Urinary bladder (tissue), 4 donors: Measurements from ENCODE around the gene NTMT2. TPM values are rescaled to one million over a fixed set of nuclear protein-coding genes. Genes with fewer than 3 reads are reported as not detected.

ENCODE experiments used
- DNase-seq: peaks from one replicate; pipeline ENCODE4 v3.0.0-alpha.2; 2015; ENCODE audit errors: extremely low spot score
- H3K27ac ChIP-seq: one replicate; pipeline ENCODE4 v1.5.1; 2013; ENCODE audit warnings: low read depth, mild to moderate bottlenecking, moderate library complexity
- H3K36me3 ChIP-seq: one replicate; pipeline ENCODE4 v1.6.1; 2013; ENCODE audit warnings: mild to moderate bottlenecking, moderate library complexity; ENCODE audit not compliant: insufficient read depth
- H3K4me1 ChIP-seq: one replicate; pipeline ENCODE4 v1.6.1; 2013; ENCODE audit warnings: mild to moderate bottlenecking, moderate library complexity; ENCODE audit not compliant: insufficient read depth
- H3K4me3 ChIP-seq: one replicate; pipeline ENCODE4 v1.5.1; 2013; ENCODE audit warnings: low read depth, low read length
- WGBS: extraction: QIAGEN DNeasy Blood & Tissue Kit; methylation state at CpG from one replicate; pipeline ENCODE4 v1.1.7; 2013; 5-methylcytosine and 5-hydroxymethylcytosine counted together
- polyA plus RNA-seq: library from polyadenylated mRNA; stranded (reverse); fragments of 200-250 nt; gene quantifications from one replicate; pipeline ENCODE4 v1.2.3, GENCODE V29; 2013
- total RNA-seq: library from RNA; depleted of rRNA; stranded (reverse); fragments of >200 nt; gene quantifications from one replicate; pipeline ENCODE4 v1.2.3, GENCODE V29; 2014
- donor health status: healthy with polysubstance abuse.
- donor health status: healthy.

The NTMT2 gene
- total and polyA plus RNA-seq, 2 donors: 0.48 TPM; not detected in 1

DNA sequence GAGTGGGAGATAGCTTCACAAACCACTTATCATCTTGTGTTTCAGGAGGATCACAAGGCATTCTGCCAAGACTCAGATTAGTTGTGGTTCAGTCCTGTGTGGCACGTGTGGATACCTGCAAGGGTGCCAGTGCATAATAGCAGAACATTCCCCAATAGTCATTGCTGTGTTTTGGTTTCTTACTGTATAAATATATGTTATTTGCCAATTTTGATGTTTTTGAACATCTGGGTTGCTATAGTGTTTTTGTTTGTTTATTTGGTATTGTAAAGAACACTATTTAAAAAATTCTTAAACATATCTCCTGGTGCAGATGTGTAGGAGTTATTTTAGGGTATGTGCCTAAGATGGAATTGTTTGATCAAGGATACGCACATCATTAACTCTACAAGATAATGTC is 5.4 kb upstream of the NTMT2 start:
- WGBS: 72% methylated on average over 2 of the region's 2 CpGs

DNA sequence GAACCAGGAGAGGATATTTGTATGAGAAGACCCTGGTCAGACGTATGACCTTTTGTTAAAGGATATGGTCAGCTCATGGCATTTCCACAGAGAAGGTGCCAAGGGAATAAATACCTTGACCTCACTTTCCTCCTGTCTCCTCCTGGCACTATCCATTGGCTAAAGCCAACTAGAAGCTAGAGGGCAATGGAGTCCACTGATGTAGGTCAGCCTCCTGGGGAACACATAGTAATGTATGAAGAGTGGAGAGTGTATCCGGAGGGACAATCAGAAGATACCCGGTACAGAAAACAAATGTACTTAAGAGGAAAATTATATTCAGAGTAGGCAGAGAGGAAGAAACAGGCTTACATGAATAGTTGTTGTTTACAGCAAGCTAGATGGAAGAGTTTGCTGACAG is 698 bp upstream of the NTMT2 start:
- 88% methylated on average over 3 of the region's 3 CpGs for WGBS
- Histone ChIP-seq H3K4me1 (no peaks in the 10 kb centered on the region), H3K36me3 (no peaks in the 10 kb centered on the region), H3K27ac (no peak overlapping the region), H3K4me3 (no peak overlapping the region)
- no peak for DNase-seq

More for the DNA sequence above, 5.4 kb upstream of the NTMT2 start:
- Histone ChIP-seq H3K27ac (no peak overlapping the region), H3K4me1 (no peaks in the 10 kb centered on the region), H3K36me3 (no peaks in the 10 kb centered on the region), H3K4me3 (no peak overlapping the region)
- DNase-seq: no peak

DNA sequence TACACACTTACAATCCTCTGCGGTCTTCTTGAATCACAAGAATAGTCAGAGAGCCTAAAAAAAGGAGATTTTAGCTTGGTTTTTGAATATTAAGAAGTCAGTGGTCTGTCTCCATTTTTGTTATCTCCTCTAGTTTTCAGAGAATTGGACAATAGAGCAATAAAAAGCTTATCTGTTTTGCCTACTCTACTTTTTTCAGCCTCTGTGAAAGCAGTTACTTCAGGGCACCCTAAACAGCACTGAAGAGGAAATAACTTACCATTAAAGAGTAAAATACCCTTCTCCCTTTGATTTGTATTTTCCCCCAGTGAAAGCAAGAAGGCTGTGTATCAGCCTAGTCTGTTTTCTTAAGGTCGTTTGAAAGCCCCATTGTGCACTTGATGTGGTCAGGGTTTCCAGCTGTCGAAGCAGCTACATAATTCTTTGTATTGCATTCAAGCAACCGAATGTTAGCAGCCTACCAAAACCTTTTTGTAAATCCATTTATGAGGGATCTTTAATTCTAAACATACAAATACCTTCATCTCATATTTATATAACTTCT is 1.0 kb downstream of the NTMT2 start:
- Histone ChIP-seq H3K27ac (no peak overlapping the region), H3K4me3 (no peak overlapping the region), H3K36me3 (no peaks in the 10 kb centered on the region), H3K4me1 (no peaks in the 10 kb centered on the region)
- no peak for DNase-seq
- 44% methylated on average over 4 of the region's 4 CpGs for WGBS

DNA sequence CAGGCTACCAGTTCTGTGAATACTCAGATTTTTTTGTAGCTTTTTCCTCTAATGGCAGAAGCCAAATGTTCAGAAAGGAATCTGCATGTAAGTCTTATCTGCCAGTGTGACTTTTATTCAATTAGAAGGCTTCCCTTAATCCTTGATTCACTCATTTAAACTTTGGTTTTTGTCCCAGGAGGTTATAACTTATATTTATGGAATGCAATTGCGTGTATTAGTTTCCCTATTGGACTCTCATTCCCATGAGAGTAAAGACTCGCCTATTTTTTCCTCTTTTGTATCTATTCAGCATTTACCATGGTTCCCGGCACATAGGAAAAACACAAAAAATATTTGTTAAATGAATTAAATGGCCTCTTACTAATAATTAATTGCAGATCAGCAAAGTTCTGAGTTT is 3.5 kb downstream of the NTMT2 start:
- Histone ChIP-seq H3K27ac (no peak overlapping the region), H3K36me3 (no peaks in the 10 kb centered on the region), H3K4me3 (no peak overlapping the region), H3K4me1 (no peaks in the 10 kb centered on the region)
- 60% methylated on average over 3 of the region's 3 CpGs for WGBS
- DNase-seq: no peak

DNA sequence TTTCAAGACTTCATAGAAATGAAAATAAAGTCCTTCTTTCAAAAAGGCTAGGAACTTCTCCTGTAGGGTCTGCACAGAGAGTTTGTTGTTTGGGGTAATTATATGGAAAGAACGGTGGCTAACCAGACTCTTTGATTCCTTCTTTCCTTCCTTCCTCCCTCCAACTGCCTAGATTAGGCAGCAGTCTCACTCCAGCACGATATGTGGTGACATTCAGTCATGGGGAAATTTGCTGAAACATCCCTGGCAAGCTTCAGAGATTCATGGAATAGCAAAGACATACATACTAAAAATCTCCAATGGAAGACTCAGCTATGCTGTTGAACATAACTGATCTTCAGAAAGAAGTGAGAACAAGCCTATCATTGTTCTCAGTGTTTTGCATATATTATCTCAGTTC is 4.3 kb downstream of the NTMT2 start:
- no peak for DNase-seq
- WGBS: 40% methylated on average over 2 of the region's 2 CpGs
- Histone ChIP-seq H3K4me1 (no peaks in the 10 kb centered on the region), H3K36me3 (no peaks in the 10 kb centered on the region), H3K27ac (no peak overlapping the region), H3K4me3 (no peak overlapping the region)

DNA sequence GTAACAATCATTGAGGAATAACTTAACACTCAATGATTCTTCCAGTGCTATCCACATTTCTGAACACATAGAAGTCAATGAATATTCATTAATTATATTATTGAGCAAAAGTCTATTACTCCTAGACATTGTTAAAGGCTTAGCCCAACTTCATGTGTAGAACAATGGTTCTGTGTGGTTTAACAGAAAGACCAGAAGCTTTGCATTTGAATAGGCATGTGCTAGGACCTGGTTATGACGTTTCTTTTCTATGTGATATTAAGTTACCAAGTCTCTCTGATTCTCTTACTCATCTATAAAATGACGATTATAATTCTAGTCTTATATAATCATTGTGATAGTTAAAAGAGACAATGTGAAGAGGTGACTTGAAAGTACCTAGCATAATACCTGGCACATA is 5.2 kb downstream of the NTMT2 start:
- no peaks in the 10 kb centered on the region for H3K4me1 ChIP-seq
- 75% methylated on average over 2 of the region's 2 CpGs for WGBS
- no peak overlapping the region for H3K4me3 ChIP-seq
- no peak overlapping the region for H3K27ac ChIP-seq
- no peaks in the 10 kb centered on the region for H3K36me3 ChIP-seq
- no peak for DNase-seq

DNA sequence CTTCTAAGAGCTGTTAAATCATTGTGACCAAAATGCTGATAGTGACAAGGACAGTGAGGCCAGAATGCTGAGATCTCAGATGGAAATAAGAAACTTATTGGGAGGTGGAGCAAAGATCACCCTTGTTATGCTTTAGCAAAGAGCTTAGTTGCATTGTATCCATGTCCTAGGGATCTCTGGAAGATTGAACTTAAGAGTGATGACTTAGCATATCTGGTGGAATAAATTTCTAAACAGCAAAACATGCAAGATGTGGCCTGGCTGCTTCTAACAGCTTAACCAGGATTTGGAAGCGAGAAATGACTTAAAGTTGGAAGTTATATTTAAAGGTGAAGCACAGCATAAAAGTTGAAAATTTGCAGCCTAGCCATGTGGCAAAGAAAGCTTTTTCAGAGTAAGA is 7.7 kb downstream of the NTMT2 start:
- Histone ChIP-seq H3K4me1 (no peaks in the 10 kb centered on the region), H3K27ac (no peak overlapping the region), H3K36me3 (no peaks in the 10 kb centered on the region), H3K4me3 (no peak overlapping the region)
- DNase-seq: no peak
- 89% methylated on average over 1 of the region's 1 CpG for WGBS

DNA sequence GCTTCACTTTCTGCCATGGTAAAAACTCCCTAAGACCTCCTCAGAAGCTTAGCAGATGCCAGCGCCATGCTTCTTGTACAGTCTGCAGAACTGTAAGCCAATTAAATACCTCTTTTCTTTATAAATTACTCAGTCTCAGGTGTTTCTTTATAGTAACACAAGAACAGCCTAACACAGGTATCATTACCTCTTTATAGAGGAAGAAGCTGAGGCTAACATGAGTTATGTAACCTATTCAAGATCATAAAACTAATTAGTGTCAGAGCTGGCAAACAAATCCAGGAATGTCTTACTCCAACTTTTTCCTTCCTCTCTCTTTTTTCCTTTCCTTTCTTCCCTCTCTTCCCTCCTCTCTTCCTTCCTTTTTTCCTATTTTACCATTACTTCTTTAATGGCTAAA is 9.3 kb downstream of the NTMT2 start:
- H3K27ac ChIP-seq: no peak overlapping the region
- H3K4me1 ChIP-seq: no peaks in the 10 kb centered on the region
- DNase-seq: no peak
- 92% methylated on average over 1 of the region's 1 CpG for WGBS
- no peak overlapping the region for H3K4me3 ChIP-seq
- H3K36me3 ChIP-seq: no peaks in the 10 kb centered on the region

DNA sequence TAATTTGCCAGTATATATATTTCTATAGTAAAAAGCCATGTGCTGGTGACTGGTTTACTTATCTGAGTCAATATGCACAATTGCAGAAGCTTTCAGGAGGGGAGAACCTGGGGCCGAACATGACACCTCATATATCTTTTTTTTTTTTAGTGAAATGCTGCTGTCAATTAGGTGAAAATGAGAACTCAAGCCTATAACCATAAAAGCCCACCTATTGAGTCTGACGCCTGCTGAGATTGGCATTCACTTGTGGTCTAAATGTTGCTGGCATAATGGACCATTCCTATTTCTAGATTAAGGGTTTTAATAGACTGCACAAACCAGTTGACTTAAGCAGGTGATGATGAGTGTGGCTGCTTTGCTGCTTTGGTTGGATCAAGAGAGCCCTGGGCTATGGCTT is 10.8 kb downstream of the NTMT2 start:
- no peaks in the 10 kb centered on the region for H3K36me3 ChIP-seq
- no peaks in the 10 kb centered on the region for H3K4me1 ChIP-seq
- H3K27ac ChIP-seq: no peak overlapping the region
- DNase-seq: no peak
- H3K4me3 ChIP-seq: no peak overlapping the region
- 71% methylated on average over 2 of the region's 2 CpGs for WGBS

DNA sequence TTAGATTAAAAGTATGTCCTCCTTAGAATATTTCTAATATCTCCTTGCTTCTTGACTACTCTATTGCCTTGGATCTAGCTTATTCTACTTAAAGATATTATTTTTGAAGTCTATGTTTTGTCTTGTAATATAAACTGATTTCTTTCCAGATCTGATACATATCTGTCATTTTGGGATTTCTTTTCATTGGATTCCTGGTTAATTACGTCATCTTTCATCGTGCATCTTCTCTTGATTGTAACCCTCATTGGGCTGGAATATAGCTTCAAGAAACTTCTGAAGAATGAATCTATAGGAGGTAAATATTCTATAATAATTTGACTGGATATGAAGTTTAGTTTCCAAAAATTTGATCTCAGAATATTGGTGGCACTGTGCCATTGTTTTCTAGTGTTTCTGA is 12.1 kb downstream of the NTMT2 start:
- DNase-seq: no peak
- 86% methylated on average over 2 of the region's 2 CpGs for WGBS
- no peaks in the 10 kb centered on the region for H3K4me1 ChIP-seq
- H3K36me3 ChIP-seq: no peaks in the 10 kb centered on the region
- H3K27ac ChIP-seq: no peak overlapping the region
- no peak overlapping the region for H3K4me3 ChIP-seq

DNA sequence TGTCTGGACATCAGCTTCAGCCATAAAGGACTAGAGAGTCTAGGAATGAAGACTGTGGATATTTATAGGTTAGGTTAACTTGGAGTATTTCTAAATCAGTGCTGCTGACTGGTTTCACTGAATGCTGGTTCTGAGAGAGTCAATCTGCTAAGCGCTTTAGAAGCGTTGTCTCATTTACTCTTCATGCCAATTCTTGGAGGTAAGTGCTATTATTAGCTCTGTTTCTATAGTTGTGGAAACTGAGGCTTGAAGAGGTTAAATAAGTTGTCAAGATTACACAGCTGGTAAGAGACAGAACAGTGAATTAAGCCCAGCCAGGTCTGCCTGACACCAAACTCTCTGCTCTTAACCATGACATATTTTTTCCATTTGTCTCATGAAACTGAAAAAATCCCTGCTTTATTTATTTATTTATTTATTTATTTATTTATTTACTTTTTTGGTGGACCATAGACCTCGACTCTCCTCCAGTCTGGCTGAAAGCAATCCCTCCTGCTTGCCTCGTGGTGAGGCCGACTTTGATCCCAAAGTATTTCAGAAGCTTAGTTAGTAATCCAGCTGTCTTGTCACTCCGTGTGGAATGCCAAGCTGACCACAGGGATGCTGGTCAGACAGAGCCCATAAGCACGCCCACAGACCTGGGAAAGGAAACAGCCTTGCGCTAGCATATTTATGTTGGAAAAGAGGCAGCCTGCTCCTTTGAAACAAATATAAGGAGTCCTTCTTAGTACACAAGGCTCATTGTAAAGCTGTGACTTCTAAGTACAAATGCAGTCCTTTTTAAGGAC is 16.9 kb downstream of the NTMT2 start:
- Histone ChIP-seq H3K4me3 (no peak overlapping the region), H3K36me3 (no peaks in the 10 kb centered on the region), H3K27ac (no peak overlapping the region), H3K4me1 (no peaks in the 10 kb centered on the region)
- no peak for DNase-seq
- WGBS: 33% methylated on average over 8 of the region's 8 CpGs

DNA sequence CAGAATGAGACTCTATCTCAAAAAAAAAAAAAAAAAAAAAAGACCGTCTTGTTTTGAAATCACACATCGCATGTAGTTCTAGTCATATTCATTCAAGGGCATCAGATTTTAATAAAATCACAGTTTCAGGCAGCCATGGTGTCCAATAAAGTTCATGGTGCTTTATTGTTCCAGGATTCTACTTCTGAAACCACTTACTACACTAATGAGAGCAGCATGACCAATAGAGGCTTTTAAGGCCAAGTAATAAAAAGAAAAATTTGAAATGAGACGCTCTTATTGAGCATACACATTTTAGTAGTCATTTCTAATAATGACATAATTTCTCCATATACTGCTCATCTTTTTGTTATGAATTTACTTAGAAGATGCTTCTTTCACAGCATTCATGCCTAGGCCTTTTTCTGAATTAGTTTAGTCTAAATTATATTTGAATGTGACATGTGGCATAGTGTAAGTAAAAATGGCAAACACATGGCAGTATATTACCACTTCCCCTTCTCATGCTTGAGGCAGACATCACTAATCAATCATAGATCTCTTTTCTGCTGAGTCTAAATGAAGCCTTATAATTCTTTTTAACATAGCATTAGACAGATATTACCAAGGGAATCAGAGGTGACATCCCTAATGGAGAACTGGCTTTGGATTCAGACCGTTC is 18.5 kb downstream of the NTMT2 start:
- no peaks in the 10 kb centered on the region for H3K36me3 ChIP-seq
- no peak overlapping the region for H3K4me3 ChIP-seq
- DNase-seq: no peak
- H3K27ac ChIP-seq: no peak overlapping the region
- no peaks in the 10 kb centered on the region for H3K4me1 ChIP-seq
- WGBS: 94% methylated on average over 4 of the region's 4 CpGs

DNA sequence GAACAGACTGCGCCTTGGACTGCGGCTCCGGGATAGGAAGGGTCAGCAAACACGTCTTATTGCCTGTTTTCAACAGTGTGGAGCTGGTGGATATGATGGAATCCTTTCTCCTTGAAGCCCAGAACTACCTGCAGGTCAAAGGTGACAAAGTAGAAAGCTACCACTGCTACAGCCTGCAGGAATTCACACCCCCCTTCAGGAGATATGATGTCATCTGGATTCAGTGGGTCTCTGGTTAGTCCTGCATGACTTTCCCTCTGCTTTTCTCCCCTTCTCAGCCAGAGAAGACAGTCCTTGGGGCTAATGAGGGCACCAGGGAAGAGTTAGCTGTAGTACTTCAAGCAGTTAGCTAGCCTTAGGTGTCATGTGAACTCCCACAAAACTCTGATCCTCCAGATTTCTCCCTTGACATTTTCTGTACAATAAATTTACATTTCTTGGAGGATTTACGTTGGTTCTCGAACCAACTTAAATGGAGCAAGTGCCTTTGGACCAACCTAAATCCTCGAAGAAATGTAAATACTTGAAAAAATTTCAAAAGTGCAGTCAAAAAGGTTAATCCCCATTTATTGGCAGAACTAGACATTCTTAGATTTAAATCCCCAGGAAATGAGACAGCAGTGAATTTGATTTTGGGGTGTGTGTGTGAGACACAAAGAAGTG is 20.9 kb downstream of the NTMT2 start:
- Histone ChIP-seq H3K4me3 (no peak overlapping the region), H3K27ac (no peak overlapping the region), H3K36me3 (no peaks in the 10 kb centered on the region), H3K4me1 (no peaks in the 10 kb centered on the region)
- DNase-seq: no peak
- WGBS: 68% methylated on average over 7 of the region's 7 CpGs

DNA sequence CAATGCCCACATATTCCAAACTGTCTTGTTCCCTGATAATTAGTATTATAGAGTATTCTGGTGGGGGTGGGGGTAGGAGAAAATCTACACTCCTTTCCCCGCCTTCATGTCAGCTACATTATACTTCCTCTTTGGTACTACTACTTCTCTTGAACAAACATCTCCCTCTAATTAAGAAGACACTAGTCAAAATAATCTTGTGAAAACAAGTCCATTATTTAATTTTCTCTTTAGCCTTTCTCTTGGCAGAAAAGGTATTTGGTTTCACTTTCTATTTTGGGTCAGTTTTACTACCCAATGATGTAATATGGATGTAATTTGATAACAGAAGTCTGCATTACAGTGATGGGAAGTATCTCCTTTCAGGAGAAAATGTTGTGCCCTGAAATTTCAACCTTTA is 22.5 kb downstream of the NTMT2 start:
- Histone ChIP-seq H3K4me3 (no peak overlapping the region), H3K27ac (no peak overlapping the region), H3K36me3 (no peaks in the 10 kb centered on the region), H3K4me1 (no peaks in the 10 kb centered on the region)
- 47% methylated on average over 1 of the region's 1 CpG for WGBS
- no peak for DNase-seq
